ENCODE measurements around the gene CFAP99. TPM values are rescaled to one million over a fixed set of nuclear protein-coding genes. Genes with fewer than 3 reads are reported as not detected.

Gene CFAP99
- total and polyA plus RNA-seq, 9 of the 15 experiments (the other 6 are each of a cell fraction or from before 2014, with no cell fraction given), result 0.07 to 0.18 (median 0.09) TPM; not detected in 6

GRCh38 chr4:2406406-2406805 lies 12.3 kb upstream of the CFAP99 start:
- H4K20me1 ChIP-seq (replicated peaks; ENCODE audit: control insufficient read depth, insufficient read depth, low read length), result no peaks in the 10 kb centered on the region; the same call in 1 of the 2 replicates
- H3K36me3 ChIP-seq (ENCODE audit: control insufficient read depth, insufficient read depth, low read length), result no peaks in the 10 kb centered on the region
- ChIA-PET POLR2A (interaction anchor here (0.6 to 1.3 kb wide), 5 partner anchors 9 to 69 kb away, joined by 3 to 7 read pairs (median 4); no protein-coding TSS in a partner anchor), CTCF (ENCODE audit: low intra/inter-chr PET ratio) (no interaction called here)
- TF ChIP-seq SAFB2 (IDR thresholded peaks at IDR 0.05; ENCODE audit: borderline replicate concordance, low read depth, low read length, severe bottlenecking), result no peak
- TF ChIP-seq RREB1 (CRISPR knock-in tag; IDR thresholded peaks at IDR 0.05), result no peak
- no peak for TF ChIP-seq NBN (IDR thresholded peaks at IDR 0.05; ENCODE audit: low read depth)
- no peak overlapping the region for H3K4me3 ChIP-seq
- H3K9ac ChIP-seq (ENCODE audit: insufficient read depth in 1 of 2, low read depth in 2 of 2, low read length in 2 of 2), result peak overlapping the region in 1 of 2 experiments; percentile 75; a peak in 1 of 4 replicates
- H2AFZ ChIP-seq (ENCODE audit: low read depth, low read length), result no peak overlapping the region
- H3K4me2 ChIP-seq (ENCODE audit: insufficient read depth, low read length), result no peak overlapping the region
- no peak for DNase-seq (ENCODE audit: extremely low read depth in 1 of 4, low spot score in 3 of 4)
- ATAC-seq, result no peak
- no peak overlapping the region for H3K27ac ChIP-seq (ENCODE audit: extremely low read depth, low read depth, low read length)
- H3K79me2 ChIP-seq (ENCODE audit: control insufficient read depth, insufficient read depth, low read length), result peaks cover 67% of the 10 kb centered on the region
- H3K9me3 ChIP-seq (replicated peaks; ENCODE audit: control insufficient read depth, insufficient read depth, low read depth, low read length), result no peaks in the 10 kb centered on the region
- no peak for FAIRE-seq
- 76% methylated on average over 9 of the region's 10 CpGs for WGBS (ENCODE audit: insufficient coverage, low coverage, missing lambda C conversion rate)
- peaks cover 4% of the 10 kb centered on the region for H3K9me1 ChIP-seq (ENCODE audit: control insufficient read depth, insufficient read depth, low read length)
- in situ Hi-C loops (cut with MboI) (no loop called here), intact Hi-C loops (cut with micrococcal nuclease) (no loop called here)
- H3K27me3 ChIP-seq (ENCODE audit: control insufficient read depth in 2 of 2, insufficient read depth in 2 of 2, low read length in 2 of 2), result no peaks in the 10 kb centered on the region
- BruUV-seq (replicated peaks), result no TSS peak
- H3K4me1 ChIP-seq (replicated peaks in 1 of 2; ENCODE audit: control insufficient read depth in 2 of 2, insufficient read depth in 2 of 2, low read length in 2 of 2), result peaks cover 41 to 67% of the 10 kb centered on the region in 2 experiments

All from K562 (cell line).